HG03175 (cell line): ENCODE results near the gene IL17F.
"Not testable (repeated sequence)": the region's sequence is repeated elsewhere in the genome, so short reads cannot be mapped to it uniquely, and the experiment has no call there.

Experiments
- ATAC-seq: cut with Tn5 transposase; IDR thresholded peaks from one replicate; pipeline ENCODE4 v1.9.1; 2021; ENCODE audit warnings: mild to moderate bottlenecking, moderate library complexity; ENCODE audit not compliant: unreplicated experiment

The IL17F gene

GRCh38 chr6:52249078-52249477 is 4.8 kb upstream of the IL17F start:
- ATAC-seq = no peak

- no peak for ATAC-seq
These were observed 1.1 kb upstream of the IL17F start for GRCh38 chr6:52245425-52245824.

GRCh38 chr6:52243282-52243893 is 912 bp downstream of the IL17F start:
- ATAC-seq = no peak

- no peak for ATAC-seq
These were observed 2.5 kb downstream of the IL17F start for GRCh38 chr6:52241819-52242218.

GRCh38 chr6:52233975-52234823 is 10.1 kb downstream of the IL17F start:
- ATAC-seq = no peak

- no peak for ATAC-seq
These were observed 11.3 kb downstream of the IL17F start for GRCh38 chr6:52233005-52233404.

GRCh38 chr6:52231406-52232127 is 12.7 kb downstream of the IL17F start:
- no peak for ATAC-seq

- no peak for ATAC-seq
These were observed 13.6 kb downstream of the IL17F start for GRCh38 chr6:52230685-52231084.

- peak; percentile 99 for ATAC-seq
These were observed 16.8 kb downstream of the IL17F start for GRCh38 chr6:52227495-52227894.

GRCh38 chr6:52221302-52221701 is 23.0 kb downstream of the IL17F start:
- peak; percentile 84 for ATAC-seq

- no peak for ATAC-seq
These were observed 26.5 kb downstream of the IL17F start for GRCh38 chr6:52217761-52218160.

- no peak for ATAC-seq
These were observed 27.2 kb downstream of the IL17F start for GRCh38 chr6:52216932-52217575.

- no peak for ATAC-seq
These were observed 28.5 kb downstream of the IL17F start for GRCh38 chr6:52215787-52216186.

GRCh38 chr6:52213127-52213526 is 31.2 kb downstream of the IL17F start:
- ATAC-seq = no peak

GRCh38 chr6:52210227-52210626 is 34.1 kb downstream of the IL17F start:
- ATAC-seq = peak; percentile 78

GRCh38 chr6:52209770-52210169 is 34.5 kb downstream of the IL17F start:
- no peak for ATAC-seq

- no peak for ATAC-seq
These were observed 35.7 kb downstream of the IL17F start for GRCh38 chr6:52208612-52209011.

GRCh38 chr6:52207066-52207465 is 37.2 kb downstream of the IL17F start:
- ATAC-seq = no peak

GRCh38 chr6:52201493-52201892 is 42.8 kb downstream of the IL17F start:
- no peak for ATAC-seq

- no peak for ATAC-seq
These were observed 43.3 kb downstream of the IL17F start for GRCh38 chr6:52201046-52201445.

GRCh38 chr6:52200088-52200487 is 44.2 kb downstream of the IL17F start:
- ATAC-seq = not testable (repeated sequence)
